K562 (cell line): ENCODE data around the gene BRME1. TPM values are rescaled to one million over a fixed set of nuclear protein-coding genes. Genes with fewer than 3 reads are reported as not detected.

Source experiments
- EGR1 ChIP-seq: fragments of 450-650 bp; conservative IDR thresholded peaks from 2 replicates; pipeline ENCODE4 v1.6.1; 2017; ENCODE audit warnings: mild to moderate bottlenecking
- GABPB1 ChIP-seq: sonication (generic); formaldehyde crosslinking; IDR thresholded peaks from 2 replicates; pipeline ENCODE4 v1.8.0; 2022; ENCODE audit warnings: mild to moderate bottlenecking, missing genetic modification reagents
- HLTF ChIP-seq: fragments of 450-650 bp; IDR thresholded peaks from 2 replicates; pipeline ENCODE4 v1.6.1; 2016
- HNRNPUL1 ChIP-seq: fragments of 200-400 bp; formaldehyde crosslinking; IDR thresholded peaks from 2 replicates; pipeline ENCODE4 v1.6.1; 2017; ENCODE audit warnings: low read length
- HOXB6 ChIP-seq: fragments of 250-450 bp; sonication (Bioruptor Pico); IDR thresholded peaks from 2 replicates; pipeline ENCODE4 v1.5.1; 2022; ENCODE audit warnings: mild to moderate bottlenecking, borderline replicate concordance
- MCM2 ChIP-seq: fragments of 450-650 bp; IDR thresholded peaks from 2 replicates; pipeline ENCODE4 v1.6.1; 2017; ENCODE audit warnings: low read depth, mild to moderate bottlenecking
- NCOA4 ChIP-seq: fragments of 450-650 bp; IDR thresholded peaks from 2 replicates; pipeline ENCODE4 v1.6.1; 2018; ENCODE audit warnings: mild to moderate bottlenecking; ENCODE audit not compliant: partially characterized antibody
- NR3C1 ChIP-seq: sonication (generic); formaldehyde crosslinking; IDR thresholded peaks from 2 replicates; pipeline ENCODE4 v1.8.1; 2022; ENCODE audit warnings: missing genetic modification reagents
- POLR3G ChIP-seq: IDR thresholded peaks from 2 replicates; pipeline ENCODE4 v1.6.1; 2011; ENCODE audit not compliant: insufficient read length, insufficient replicate concordance; ENCODE audit errors: extremely low read depth
- RERE ChIP-seq: sonication (generic); formaldehyde crosslinking; IDR thresholded peaks from 2 replicates; pipeline ENCODE4 v1.8.0; 2023; ENCODE audit warnings: missing genetic modification reagents, mild to moderate bottlenecking, borderline replicate concordance
- SETDB1 ChIP-seq: IDR thresholded peaks from one replicate; pipeline ENCODE4 v1.6.1; 2012; ENCODE audit warnings: low read length, control low read depth, inconsistent platforms
- STAT5B ChIP-seq: fragments of 250-450 bp; sonication (Bioruptor Pico); IDR thresholded peaks from 2 replicates; pipeline ENCODE4 v1.8.0; 2021; ENCODE audit warnings: mild to moderate bottlenecking, inconsistent platforms
- TAF1 ChIP-seq: IDR thresholded peaks from 2 replicates; pipeline ENCODE4 v1.6.1; 2011; ENCODE audit warnings: mild to moderate bottlenecking, low read length, moderate library complexity; ENCODE audit not compliant: insufficient read depth, control insufficient read depth, severe bottlenecking; ENCODE audit errors: extremely low read depth
- THAP12 ChIP-seq: fragments of 250-450 bp; sonication (Bioruptor Pico); IDR thresholded peaks from 2 replicates; pipeline ENCODE4 v1.9.0; 2021; ENCODE audit warnings: mild to moderate bottlenecking, inconsistent platforms
- VEZF1 ChIP-seq: fragments of 200-800 bp; sonication (Bioruptor generic); IDR thresholded peaks from 2 replicates; pipeline ENCODE4 v1.6.1; 2017; ENCODE audit warnings: missing genetic modification characterization, missing compliant biosample characterization
- ZFP36 ChIP-seq: fragments of 150-350 bp; IDR thresholded peaks from 2 replicates; pipeline ENCODE4 v1.6.1; 2018; ENCODE audit warnings: low read length, low read depth; ENCODE audit not compliant: partially characterized antibody
- ZNF511 ChIP-seq: sonication (generic); formaldehyde crosslinking; IDR thresholded peaks from 2 replicates; pipeline ENCODE4 v1.8.0; 2022; ENCODE audit warnings: mild to moderate bottlenecking, missing genetic modification reagents
- ZNF644 ChIP-seq: fragments of 200-800 bp; sonication (Bioruptor generic); IDR thresholded peaks from 2 replicates; pipeline ENCODE4 v1.6.1; 2016; ENCODE audit warnings: low read depth, missing genetic modification characterization, missing compliant biosample characterization
- polyA plus RNA-seq, 8 experiments: library from polyadenylated mRNA; depleted of rRNA in 4 of 8; stranded (reverse) in 5 of 8; unstranded in 3 of 8; fragments of >200 nt; fragmentation: Nextera tagmentation in 2 of 8; fragmentation: Illumina TruSeq in 1 of 8; extraction: Ambion mirVana in 2 of 8; extraction: Trizol in 1 of 8; gene quantifications; 2 replicates each; pipeline versions ENCODE4 v1.2.1 to v1.2.3, GENCODE V29; 2011 to 2014; ENCODE audit warnings: inconsistent platforms in 1 of 8, missing spikeins in 1 of 8
- total RNA-seq, 7 experiments: library from RNA; depleted of rRNA in 6 of 7; stranded (reverse); fragments of >200 nt in 6 of 7; fragmentation: Illumina TruSeq in 2 of 7; extraction: Trizol in 2 of 7; gene quantifications; 2 replicates each; pipeline versions ENCODE4 v1.2.1 to v1.2.3, GENCODE V29; 2011 to 2021; ENCODE audit warnings: low replicate concordance in 1 of 7

Gene BRME1
- total and polyA plus RNA-seq, 9 of the 15 experiments (the other 6 are each of a cell fraction or from before 2014, with no cell fraction given): 0.75 to 6.1 (median 3.6) TPM

- TF ChIP-seq ZNF511 (CRISPR knock-in tag) (no peak), HOXB6 (CRISPR knock-in tag) (no peak), GABPB1 (CRISPR knock-in tag) (peak; percentile 80), NR3C1 (no peak), THAP12 (CRISPR knock-in tag) (peak; percentile 75), HNRNPUL1 (no peak), EGR1 (peak; percentile 69), SETDB1 (no peak), VEZF1 (CRISPR knock-in tag) (peak; percentile 83), RERE (CRISPR knock-in tag) (0 out of 2 replicates have a peak, but pooled peaks have one; percentile 25), POLR3G (no peak), NCOA4 (peak; percentile 83), HLTF (peak; percentile 64; the same call in 1 of the 2 replicates), ZFP36 (peak; percentile 9), STAT5B (CRISPR knock-in tag) (no peak), ZNF644 (0 out of 2 replicates have a peak, but pooled peaks have one; percentile 39), MCM2 (no peak), TAF1 (peak; percentile 86)
Measured at GRCh38 chr19:13847407-13848339, 58.2 kb downstream of the BRME1 start (continued).
